ENCODE measurements around the gene MED25. TPM values are rescaled to one million over a fixed set of nuclear protein-coding genes. Genes with fewer than 3 reads are reported as not detected.
A peak's percentile ranks its signal among the peaks of the same experiment; 100 is the strongest.

The MED25 gene
- total and polyA plus RNA-seq, 9 of the 15 experiments (the other 6 are each of a cell fraction or from before 2014, with no cell fraction given): 4.1 to 93.9 (median 19.3) TPM

DNA sequence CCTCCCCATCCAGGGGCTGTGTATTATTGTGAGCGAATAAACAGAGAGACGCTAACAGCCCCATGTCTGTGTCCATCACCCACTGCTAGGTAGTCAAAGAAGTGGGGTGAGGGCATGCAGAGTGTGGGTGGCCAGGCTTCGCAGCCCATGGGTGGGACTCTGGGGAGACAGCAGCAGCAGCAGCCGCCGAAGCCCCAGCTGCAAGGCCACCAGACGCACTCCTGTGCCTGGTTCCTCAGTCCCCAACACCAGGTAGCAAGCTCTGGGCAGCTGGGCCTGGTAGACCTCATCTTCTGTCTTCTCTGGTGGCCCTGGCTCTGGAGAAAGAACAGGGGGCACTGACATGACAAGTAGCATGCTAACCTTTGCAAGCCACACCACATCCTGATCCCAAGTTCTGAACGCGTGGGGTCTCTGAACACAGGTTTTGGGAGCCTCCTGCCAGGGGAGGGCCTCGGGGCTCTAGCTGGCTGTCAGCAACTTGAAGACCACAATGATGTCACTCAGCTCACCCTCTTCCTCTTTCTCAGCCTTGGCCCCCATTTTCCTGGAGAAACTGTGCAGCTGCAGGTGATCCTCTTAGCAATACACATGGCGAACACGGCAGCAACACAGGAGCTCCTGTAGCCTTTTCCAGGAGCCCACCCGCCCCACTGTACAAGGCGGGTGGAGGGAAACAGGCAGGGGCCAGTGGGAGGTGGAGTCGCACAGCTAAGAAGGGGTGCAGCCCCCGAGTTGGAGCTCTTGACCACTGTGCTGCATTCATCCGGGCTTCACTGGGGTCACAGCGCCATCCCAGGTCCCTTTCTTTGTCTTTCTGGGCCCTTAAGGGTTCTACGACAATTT is 10.8 kb upstream of the MED25 start (continued):
- TF ChIP-seq E2F8 (IDR thresholded peaks at IDR 0.05; ENCODE audit: low read depth, partially characterized antibody): no peak
- TF ChIP-seq, protein P1, sequence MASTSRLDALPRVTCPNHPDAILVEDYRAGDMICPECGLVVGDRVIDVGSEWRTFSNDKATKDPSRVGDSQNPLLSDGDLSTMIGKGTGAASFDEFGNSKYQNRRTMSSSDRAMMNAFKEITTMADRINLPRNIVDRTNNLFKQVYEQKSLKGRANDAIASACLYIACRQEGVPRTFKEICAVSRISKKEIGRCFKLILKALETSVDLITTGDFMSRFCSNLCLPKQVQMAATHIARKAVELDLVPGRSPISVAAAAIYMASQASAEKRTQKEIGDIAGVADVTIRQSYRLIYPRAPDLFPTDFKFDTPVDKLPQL (IDR thresholded peaks at IDR 0.05; ENCODE audit: extremely low read depth, insufficient read length): no peak
- no peak for TF ChIP-seq WHSC1 (IDR thresholded peaks at IDR 0.05; ENCODE audit: low read length)
- peak; percentile 54 for TF ChIP-seq MEIS2 (IDR thresholded peaks at IDR 0.05; ENCODE audit: partially characterized antibody)
- no peak for TF ChIP-seq KDM4B (IDR thresholded peaks at IDR 0.05; ENCODE audit: borderline replicate concordance in 2 of 2, low read depth in 1 of 2)
- TF ChIP-seq NR3C1 (CRISPR knock-in tag; IDR thresholded peaks at IDR 0.05): no peak
- TF ChIP-seq TCFL5 (CRISPR knock-in tag; conservative IDR thresholded peaks at IDR 0.05): no peak
- no peak for TF ChIP-seq OTX1 (CRISPR knock-in tag; IDR thresholded peaks at IDR 0.05)
- TF ChIP-seq ZNF23 (CRISPR knock-in tag; IDR thresholded peaks at IDR 0.05): no peak
- no peak for TF ChIP-seq SMAD1 (IDR thresholded peaks at IDR 0.05; ENCODE audit: low read depth, low read length, partially characterized antibody)
- no peak for TF ChIP-seq SMARCA5 (IDR thresholded peaks at IDR 0.05)
- no peak for TF ChIP-seq PCBP2 (IDR thresholded peaks at IDR 0.05; ENCODE audit: low read depth, low read length, poor library complexity, severe bottlenecking)
- TF ChIP-seq ZNF121 (CRISPR knock-in tag; conservative IDR thresholded peaks at IDR 0.05): no peak
- no peak for TF ChIP-seq BCL6 (CRISPR knock-in tag; IDR thresholded peaks at IDR 0.05)
- TF ChIP-seq JUND (IDR thresholded peaks at IDR 0.05; ENCODE audit: borderline replicate concordance, low read depth, low read length): no peak
- peak; percentile 53; the same call in 1 of the 3 replicates for TF ChIP-seq JUND (tag; IDR thresholded peaks at IDR 0.05; ENCODE audit: borderline replicate concordance, low read depth, low read length)
- no peak for TF ChIP-seq MTA3 (IDR thresholded peaks at IDR 0.05; ENCODE audit: borderline replicate concordance)
- no peak for TF ChIP-seq ZNF695 (CRISPR knock-in tag; IDR thresholded peaks at IDR 0.05)
- TF ChIP-seq U2AF1 (optimal IDR thresholded peaks at IDR 0.05; ENCODE audit: low read depth, low read length): no peak
- no peak for TF ChIP-seq HSF4 (CRISPR knock-in tag; IDR thresholded peaks at IDR 0.05; ENCODE audit: borderline replicate concordance)
- no peak for TF ChIP-seq NFATC3 (IDR thresholded peaks at IDR 0.05)
- 0 out of 2 replicates have a peak, but pooled peaks have one; percentile 51 for TF ChIP-seq POLR2G (IDR thresholded peaks at IDR 0.05; ENCODE audit: low read depth, low read length)
- TF ChIP-seq CEBPB (tag; IDR thresholded peaks at IDR 0.05): no peak; the same call in 1 of the 2 replicates
- TF ChIP-seq, protein P2, sequence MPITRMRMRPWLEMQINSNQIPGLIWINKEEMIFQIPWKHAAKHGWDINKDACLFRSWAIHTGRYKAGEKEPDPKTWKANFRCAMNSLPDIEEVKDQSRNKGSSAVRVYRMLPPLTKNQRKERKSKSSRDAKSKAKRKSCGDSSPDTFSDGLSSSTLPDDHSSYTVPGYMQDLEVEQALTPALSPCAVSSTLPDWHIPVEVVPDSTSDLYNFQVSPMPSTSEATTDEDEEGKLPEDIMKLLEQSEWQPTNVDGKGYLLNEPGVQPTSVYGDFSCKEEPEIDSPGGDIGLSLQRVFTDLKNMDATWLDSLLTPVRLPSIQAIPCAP (CRISPR knock-in tag; IDR thresholded peaks at IDR 0.05; ENCODE audit: borderline replicate concordance): no peak
- TF ChIP-seq ATF7 (IDR thresholded peaks at IDR 0.05): peak; percentile 34; the same call in 1 of the 2 replicates
- TF ChIP-seq SNRNP70 (optimal IDR thresholded peaks at IDR 0.05; ENCODE audit: low read depth, low read length): no peak

Data from K562 (cell line).